ENCODE data around the gene KCNQ1.

GRCh38 chr11:2515401-2516275 lies 70.8 kb downstream of the KCNQ1 start:
- TF ChIP-seq EP300 (IDR thresholded peaks at IDR 0.05) (no peak), CTCF (IDR thresholded peaks at IDR 0.05) (no peak)
